GM18951 (cell line): ENCODE results near the gene STRN4.

Experiments used
- POLR2A ChIP-seq: IDR thresholded peaks from 4 replicates; pipeline ENCODE4 v1.6.1; 2011; ENCODE audit warnings: mild to moderate bottlenecking; ENCODE audit not compliant: insufficient read length, insufficient read depth; ENCODE audit errors: extremely low read depth
- in situ Hi-C: fragments of 300-500 bp; cut with MboI; formaldehyde crosslinking; loops from one replicate; pipeline ENCODE4 v1.12.0; 2022; ENCODE audit warnings: low sequenced_read_pairs, mixed read lengths, inconsistent platforms; ENCODE audit not compliant: unreplicated experiment

Gene STRN4

DNA sequence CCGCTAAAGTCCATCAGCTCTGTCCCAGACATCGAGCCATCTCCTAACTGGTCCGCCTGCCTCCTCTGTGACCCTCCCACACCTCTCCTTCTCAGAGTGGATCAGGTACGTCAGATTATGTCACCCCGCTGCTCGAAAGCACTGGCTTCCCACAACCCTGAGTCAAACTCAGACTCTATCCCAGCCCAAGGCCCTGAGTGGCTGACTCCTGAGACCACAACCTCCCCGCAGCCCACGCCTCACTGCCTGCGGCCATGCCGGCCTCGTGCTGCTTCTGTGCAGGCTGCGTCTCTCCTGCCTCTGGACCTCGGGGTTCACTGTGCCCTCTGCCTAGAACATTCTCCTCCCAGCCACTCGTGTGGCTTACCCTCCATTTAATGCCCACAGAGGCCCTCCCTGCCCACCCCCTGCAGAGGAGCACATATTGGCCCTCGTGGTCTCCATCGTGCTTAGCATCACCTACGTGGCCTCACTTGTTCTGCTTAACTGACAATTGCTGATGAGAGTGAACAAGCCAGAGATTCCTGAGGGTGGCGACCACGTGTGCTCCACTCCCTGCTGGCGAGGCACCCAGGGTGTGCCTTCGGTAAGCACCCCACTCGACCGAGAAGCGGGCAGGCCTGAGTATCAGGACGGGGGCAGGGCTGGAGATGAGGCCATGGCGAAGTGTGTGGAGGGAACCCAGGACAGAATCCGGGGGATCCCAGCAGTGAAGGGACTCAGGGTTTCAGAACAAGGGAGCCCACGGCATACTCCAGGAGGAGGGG is 13.9 kb downstream of the STRN4 start:
- TF ChIP-seq POLR2A: no peak
- in situ Hi-C loops: no loop called here

DNA sequence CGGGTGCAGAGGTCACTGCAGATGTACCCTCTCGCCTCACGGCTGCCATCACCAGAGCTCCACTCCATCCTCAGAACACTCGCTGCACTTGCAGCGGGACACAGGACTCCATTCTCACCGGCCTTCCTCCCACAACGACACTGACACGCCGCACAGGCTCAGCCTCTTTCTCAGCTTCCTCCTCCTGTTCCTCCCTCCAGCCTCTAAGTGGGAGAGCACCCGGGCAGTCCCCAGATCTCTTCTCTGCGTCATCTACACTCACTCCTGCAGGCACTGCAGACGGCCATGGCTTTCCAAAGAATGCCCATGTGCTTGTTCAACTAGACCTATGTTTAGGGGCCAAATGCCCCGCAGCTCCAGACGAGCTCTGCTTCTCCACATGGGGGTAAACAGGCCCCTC is 14.7 kb downstream of the STRN4 start:
- in situ Hi-C loops: no loop called here
- TF ChIP-seq POLR2A: no peak

- no peak for TF ChIP-seq POLR2A
- in situ Hi-C loops: no loop called here
These were observed 15.2 kb downstream of the STRN4 start for GRCh38 chr19:46731007-46731501.

GRCh38 chr19:46730595-46730994 is 15.7 kb downstream of the STRN4 start:
- in situ Hi-C loops: no loop called here
- no peak for TF ChIP-seq POLR2A

DNA sequence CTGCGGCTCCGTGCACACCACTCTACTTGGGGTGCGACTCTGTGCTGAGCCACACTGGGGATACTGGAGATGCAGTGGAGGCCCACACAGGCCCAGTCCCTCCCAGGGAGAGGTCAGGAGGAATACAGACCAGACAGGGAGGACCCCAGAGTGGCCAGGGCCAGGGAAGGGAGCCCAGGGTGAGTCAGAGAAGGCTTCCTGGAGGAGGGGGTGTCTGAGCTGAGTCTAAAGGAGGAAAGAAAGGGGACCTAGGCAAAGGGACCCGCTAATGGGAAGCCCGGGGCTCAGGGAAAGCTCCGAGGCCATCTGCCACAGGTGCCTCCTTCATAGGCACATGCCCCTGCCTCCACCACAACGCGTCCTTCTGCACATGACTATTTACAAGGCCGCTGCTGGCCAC is 16.1 kb downstream of the STRN4 start:
- in situ Hi-C loops: no loop called here
- TF ChIP-seq POLR2A: no peak

DNA sequence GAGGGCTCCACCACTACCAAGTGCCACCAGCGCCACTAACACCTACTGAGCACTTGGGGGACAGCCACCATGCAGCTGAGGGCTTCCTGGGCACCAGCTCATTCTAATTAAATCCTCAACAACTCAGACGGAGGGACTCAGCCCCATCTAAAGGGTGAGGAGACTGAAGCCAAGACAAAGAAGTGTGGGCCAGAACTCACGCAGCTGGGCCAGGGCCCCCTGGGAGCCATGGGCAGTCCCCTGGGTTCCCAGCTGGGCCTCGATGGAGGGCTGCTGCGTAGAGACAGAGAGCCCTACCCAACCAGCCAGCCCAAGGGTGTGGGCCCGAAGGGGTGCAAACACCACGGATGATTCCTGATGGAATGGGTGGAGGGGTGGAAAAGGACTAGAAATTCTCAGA is 16.6 kb downstream of the STRN4 start:
- in situ Hi-C loops: no loop called here
- TF ChIP-seq POLR2A: no peak

DNA sequence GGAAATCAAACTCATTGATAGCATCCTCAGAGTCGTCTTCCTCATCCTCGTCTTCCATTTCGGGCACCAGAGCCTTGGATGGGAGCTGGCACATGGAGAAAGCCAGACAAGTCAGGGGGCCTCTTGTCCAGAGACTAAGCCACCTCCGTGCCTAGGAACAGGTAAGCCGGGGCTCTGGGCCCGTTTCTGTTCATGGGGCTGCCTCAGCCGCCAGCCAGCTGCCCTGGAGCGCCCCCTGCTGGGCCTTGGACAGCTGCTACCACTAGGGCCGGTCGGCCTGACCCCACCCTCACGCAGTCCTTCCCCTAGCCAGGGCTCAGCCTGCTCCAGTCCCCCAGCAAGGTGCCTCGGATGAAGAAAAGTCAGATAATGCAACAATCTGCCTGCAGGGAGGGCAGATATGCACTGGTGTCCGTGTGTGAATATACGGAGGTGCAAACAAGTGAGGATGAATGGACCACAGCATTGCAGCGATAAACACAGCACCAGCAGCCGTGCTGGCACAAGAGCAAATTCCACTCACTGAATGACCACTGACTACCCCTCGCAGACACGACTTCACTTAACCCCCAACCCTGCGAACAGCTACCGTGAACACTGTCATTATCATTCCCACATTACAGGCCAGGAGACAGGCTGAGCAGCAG is 17.4 kb downstream of the STRN4 start:
- in situ Hi-C loops: no loop called here
- TF ChIP-seq POLR2A: peak; percentile 16

GRCh38 chr19:46728208-46728607 is 18.0 kb downstream of the STRN4 start:
- TF ChIP-seq POLR2A: no peak
- in situ Hi-C loops: no loop called here

DNA sequence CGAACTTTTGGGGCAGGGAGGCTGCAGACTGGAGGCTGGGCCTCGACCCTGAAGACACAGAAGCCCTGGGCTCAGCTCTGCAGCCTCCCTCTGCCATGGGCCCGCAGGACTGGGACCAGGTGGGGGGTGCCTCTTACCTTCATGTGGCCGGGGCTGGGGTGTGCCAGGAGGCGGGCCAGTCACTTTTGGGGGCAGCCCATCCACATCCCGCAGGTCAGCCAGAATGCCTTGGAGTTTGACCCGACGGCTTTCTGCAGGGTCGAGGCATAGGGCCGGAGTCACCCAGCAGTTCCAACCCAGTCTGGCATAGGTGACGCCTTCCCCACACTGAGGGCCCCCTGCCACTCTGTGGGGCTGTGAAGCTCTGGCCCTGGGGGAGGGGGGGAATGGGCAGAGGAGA is 18.5 kb downstream of the STRN4 start:
- in situ Hi-C loops: no loop called here
- no peak for TF ChIP-seq POLR2A

DNA sequence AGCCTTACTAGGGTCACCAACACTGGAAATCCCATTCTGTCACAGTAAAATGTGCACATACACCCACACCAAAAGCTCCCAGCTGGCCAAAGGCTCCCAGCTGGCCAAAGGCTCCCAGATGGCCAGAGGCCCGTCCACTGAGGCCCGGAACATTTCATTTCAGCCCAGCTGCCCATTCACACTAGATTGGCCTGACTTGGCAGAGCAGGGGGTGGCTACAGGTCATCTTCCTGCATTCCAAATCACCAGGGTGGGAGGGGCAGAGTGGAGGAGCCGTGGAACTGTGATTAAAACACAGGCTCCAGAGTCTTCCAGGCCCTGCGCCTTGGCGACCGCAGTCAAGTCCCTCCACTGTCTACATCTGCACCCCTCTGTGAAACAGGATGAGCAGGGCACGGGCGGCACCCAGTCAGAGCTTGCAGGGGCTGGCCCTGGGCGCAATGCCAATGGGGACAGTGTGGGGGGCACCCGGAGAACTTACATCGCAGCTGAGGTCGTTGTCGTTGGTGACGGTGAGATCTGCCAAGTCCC is 19.2 kb downstream of the STRN4 start:
- in situ Hi-C loops: no loop called here
- no peak for TF ChIP-seq POLR2A

DNA sequence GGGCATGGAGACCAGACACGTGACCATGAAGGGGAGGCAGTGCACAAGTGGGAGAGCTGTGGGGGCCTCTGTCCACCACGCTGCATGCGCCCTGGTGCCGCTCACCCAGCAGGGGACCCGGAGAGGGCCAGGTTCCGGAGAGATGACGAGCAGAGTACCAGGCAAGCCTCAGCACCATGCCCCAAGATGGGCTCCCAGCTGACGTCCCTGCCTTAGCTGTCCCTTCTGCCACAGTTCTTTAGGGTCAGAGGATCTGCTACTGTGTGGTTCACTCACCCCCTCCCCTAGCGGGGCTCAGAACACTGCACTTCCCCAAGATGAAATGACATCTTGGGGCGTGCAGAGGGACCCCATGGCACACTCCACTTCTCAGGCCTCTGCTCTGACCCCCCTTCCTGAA is 19.7 kb downstream of the STRN4 start:
- no peak for TF ChIP-seq POLR2A
- in situ Hi-C loops: no loop called here

DNA sequence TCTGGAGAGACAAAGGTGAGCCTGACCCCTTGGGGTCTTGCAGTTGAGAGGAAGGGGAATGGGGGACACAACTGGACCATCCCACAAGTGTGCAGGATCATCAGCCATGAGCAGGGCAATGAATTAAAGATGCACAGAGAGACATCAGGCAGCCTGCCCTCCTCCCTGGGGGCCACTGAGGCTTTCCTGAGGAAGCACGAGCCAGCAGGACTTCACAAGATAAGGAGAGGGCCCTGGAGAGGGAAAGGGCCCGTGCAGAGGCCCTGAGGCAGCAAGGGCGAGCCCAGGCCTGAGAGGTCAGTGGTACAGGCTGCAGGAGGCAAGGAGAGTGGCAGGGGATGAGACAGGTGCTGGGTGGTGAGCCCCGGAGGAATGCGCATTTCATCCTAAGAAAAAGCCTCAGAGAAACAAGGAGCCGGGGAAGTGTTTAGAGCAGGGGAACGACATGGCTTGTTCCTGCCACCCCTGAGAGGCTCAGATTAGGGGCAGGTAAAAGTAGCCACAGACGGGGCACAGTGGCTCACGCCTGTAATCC is 20.3 kb downstream of the STRN4 start:
- no peak for TF ChIP-seq POLR2A
- in situ Hi-C loops: no loop called here

DNA sequence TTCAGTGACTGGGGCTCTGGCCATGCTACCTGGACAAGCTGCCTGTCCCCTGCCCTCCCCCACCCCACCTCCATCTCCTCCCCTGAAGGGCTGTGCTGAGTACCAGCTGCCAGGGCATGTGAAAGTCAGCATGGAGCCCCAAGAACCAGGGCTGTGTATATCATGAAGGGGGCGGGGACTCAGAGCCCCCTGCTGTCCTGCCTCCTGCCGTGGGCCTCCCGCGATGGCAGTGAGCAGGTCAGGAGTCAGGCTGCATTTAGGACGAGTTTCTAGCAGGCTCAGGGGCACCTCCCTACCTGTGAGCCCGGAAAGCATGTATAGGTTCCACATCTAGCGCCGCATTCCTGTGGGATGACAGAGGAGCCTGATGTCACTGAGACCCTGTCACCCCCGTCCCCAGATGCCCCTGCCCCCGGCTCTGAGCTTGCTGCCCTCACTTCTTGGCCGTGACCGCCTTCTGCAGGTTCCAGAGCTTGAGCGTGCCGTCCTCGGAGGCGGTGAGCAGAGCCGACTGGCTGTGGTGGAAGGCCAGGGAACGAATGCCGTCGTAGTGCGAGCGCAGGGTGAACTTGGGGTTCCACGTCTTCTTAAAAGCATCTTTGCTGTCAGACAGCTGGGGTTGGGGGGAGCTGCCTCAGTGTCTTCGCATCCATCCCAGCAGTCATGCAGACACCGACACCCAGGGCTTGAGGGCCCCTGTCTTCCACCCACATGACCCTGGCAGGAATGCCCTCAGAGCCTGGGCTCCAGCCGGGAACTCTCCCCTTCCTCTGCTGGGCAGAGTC is 21.0 kb downstream of the STRN4 start:
- no peak for TF ChIP-seq POLR2A
- in situ Hi-C loops: no loop called here
